HPDE6-E6E7 (cell line): Measurements from ENCODE around the gene POU4F1.

Experiments used
- DNase-seq: peaks from one replicate; pipeline ENCODE4 v3.0.0; 2011; ENCODE audit warnings: missing footprints; ENCODE audit errors: extremely low spot score

Gene POU4F1

DNA sequence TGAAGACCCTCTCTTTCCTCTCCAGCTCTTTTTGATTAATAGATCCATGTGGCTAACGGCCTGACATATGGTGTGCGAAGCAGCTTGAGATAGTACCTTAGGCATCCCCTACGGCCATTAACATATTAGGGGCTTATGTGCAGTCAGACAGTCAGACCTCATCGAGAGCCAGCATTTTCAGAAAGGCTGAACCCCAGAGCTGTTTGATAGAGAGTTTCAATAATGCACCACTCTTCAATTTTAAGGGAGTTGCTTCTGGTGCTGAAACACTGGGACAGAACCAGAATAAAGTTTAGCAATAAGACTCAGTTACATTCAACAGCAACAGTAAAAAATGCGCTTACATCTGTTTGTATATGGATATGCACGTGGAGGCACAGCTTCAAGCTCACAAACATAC lies 10.8 kb downstream of the POU4F1 start:
- no peak for DNase-seq

DNA sequence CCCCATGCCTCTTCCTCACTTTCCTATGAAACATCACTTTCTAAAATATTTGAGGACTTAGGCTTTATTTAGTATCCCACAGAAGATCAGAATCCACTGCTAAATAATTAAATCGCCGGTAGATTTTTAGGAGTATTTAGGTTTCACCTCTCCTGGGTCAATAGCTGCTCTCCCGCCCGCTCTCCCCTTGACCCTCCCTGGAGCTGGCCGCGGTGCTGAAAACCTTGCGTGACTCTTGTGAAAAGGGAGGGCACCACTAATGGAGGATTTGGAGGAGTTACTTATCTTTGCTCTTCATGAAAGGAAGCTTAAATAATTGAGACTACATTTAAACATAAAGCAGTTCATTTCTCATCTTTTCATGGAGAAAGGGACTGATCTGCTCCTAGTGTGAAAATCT lies 14.1 kb downstream of the POU4F1 start:
- DNase-seq, result no peak

DNA sequence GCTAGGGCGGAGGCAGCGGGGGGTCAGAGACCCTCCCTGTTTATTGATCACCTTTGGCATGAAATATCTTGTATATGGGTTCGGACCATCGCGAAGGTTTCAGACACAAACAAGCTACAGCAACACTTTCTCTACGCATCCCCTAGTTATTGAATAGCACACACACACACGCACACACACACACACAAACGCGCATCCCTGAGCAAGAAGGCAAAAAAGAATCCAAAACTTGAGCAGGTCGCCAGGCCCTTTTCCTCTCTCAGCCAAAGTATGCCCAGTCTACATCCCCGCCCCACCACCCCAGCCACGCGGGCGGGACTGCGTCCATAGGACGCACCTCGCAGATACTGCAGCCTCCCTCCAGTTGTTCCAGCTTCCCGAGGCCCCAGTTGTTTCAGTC lies 16.0 kb downstream of the POU4F1 start:
- no peak for DNase-seq

DNA sequence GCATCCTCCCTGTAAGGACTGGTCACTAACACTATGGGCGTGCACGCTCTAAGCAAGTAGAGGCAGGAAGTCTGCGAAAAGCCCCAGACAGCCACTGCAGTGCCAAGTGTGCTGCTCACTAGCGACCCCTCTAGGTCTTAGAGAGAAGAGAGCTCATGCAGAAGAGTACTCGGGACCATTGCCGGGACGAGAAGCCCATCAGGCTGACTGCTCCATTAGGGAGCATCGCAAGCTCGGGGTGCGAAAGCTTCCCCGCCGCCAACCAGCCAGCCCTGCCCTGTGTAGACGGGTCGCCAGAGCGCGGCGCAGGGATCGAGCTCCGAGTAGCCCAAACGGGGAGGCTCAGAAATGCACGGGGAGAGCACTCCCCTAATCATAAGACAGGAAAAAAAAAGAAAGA lies 16.6 kb downstream of the POU4F1 start:
- DNase-seq, result no peak

DNA sequence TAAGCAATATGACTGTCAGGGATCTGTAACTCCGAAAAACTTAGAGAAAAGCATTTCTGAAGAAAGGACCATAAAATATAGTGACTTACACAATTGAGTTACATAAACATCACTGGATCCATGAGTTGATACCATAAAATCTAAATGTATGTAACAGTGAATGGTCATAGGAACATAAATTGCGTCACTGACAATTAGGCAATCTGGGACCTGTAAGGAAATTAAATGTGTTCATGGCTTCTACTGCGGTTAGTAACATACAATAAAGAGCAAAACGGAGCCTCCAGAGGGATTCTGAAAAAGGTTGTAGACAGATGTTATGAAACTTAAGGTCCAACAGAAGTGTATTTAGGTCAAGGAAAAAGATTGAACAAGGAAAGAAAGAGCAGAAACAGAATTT lies 27.1 kb downstream of the POU4F1 start:
- no peak for DNase-seq

DNA sequence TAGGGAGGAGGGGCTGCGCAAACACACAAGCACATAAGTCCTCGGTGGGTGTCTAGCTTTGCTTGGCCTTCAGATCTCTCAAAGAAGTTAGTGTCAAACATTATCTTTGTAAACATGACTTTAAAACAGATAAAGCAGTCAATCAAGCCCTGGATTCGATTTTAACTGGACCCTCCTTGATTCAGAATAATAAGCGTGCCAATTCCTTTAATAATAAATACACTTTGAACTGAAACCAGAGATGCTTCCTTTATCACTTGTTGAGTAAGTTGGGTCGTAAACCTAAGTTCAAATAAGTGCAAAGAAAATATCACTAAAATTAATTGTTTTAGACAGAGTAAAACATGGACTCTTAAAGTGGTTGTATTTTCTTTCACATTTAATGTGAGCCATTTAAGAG lies 30.9 kb downstream of the POU4F1 start:
- no peak for DNase-seq

DNA sequence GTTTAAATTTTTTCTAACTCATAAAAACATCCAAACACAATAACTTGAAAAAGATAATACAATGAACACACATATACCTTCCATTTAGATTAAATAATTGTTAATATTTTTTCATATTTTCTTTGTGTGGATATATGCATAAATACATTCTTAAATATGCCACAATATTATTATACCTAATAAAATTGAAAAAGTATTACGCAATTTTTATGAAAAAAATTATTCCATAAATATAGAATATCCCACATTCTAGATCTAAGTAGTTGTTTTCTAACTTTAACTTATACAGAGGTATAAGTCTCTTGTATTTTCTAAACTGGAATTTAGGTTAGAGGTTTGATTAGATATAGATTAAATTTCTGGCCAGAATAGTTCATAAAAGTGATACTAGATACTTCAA lies 34.3 kb downstream of the POU4F1 start:
- DNase-seq, result no peak

DNA sequence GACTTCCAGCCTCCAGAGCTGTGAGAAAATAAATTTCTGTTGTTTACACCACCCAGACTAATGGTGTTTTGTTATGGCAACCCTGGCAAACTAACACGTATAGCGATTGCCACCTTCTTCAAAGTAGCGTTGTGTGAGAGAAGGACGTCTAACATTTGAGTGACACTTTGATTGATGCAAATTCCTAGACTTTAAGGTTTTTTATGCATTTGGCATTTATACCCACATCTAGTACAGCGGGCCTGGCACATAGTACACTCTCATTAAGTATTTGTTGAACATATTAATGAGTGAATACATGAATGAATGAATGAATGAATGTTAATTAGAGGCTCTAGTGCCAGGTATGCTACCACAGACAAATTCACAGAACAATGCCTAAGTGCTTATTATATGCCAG lies 36.7 kb downstream of the POU4F1 start:
- DNase-seq, result no peak

DNA sequence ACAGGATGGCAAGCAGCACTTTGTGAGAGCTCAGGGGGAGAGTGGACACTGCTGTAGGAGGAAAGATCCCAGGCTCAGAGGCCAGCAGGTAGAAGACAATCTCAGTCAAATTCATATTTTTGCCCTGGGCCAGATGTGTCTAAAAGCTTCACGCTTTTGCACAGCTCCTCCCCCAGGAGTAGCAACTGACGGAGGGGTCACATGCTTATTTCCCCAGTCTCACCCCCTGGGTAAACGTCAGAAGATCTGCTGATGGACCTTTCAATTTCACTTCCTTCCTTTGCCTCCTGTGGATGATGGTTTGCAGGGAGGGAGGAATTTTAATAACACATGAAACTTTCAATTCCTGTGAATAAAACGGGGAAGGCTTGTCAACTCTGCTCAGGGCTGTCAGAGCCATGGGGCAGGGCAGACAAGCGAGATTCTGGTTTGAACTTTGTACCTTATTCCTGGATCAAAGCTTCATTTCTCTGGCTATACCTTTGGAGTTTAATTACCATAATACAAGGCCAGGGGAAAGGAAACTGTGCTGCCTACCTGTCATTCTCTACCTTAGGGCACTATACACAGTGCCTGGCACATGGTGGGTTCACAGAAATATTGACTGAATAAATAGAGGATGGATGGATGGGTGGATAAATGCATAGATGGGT lies 41.0 kb downstream of the POU4F1 start:
- DNase-seq, result no peak
